Rectal smooth muscle tissue (tissue), 1 donor: ENCODE results near the gene DAB2.

Experiments
- H3K27ac ChIP-seq: one replicate; pipeline ENCODE4 v1.7.0; 2013; ENCODE audit warnings: low read depth, low read length, inconsistent platforms
- H3K27me3 ChIP-seq: one replicate; pipeline ENCODE4 v1.7.0; 2013; ENCODE audit warnings: low read length; ENCODE audit not compliant: control insufficient read depth, insufficient read depth
- H3K36me3 ChIP-seq: one replicate; pipeline ENCODE4 v1.7.0; 2013; ENCODE audit warnings: low read length; ENCODE audit not compliant: control insufficient read depth, insufficient read depth
- H3K4me1 ChIP-seq: one replicate; pipeline ENCODE4 v1.7.0; 2013; ENCODE audit warnings: low read length; ENCODE audit not compliant: control insufficient read depth, insufficient read depth
- H3K4me3 ChIP-seq: one replicate; pipeline ENCODE4 v1.7.0; 2013; ENCODE audit warnings: low read length
- H3K9ac ChIP-seq: one replicate; pipeline ENCODE4 v1.7.0; 2013; ENCODE audit warnings: low read length

Gene DAB2

GRCh38 chr5:39387293-39387692, 37.5 kb downstream of the DAB2 start:
- peaks cover 3% of the 10 kb centered on the region for H3K36me3 ChIP-seq
- no peak overlapping the region for H3K27ac ChIP-seq
- H3K9ac ChIP-seq, result no peak overlapping the region
- no peaks in the 10 kb centered on the region for H3K27me3 ChIP-seq
- H3K4me3 ChIP-seq, result no peak overlapping the region
- no peaks in the 10 kb centered on the region for H3K4me1 ChIP-seq

- Histone ChIP-seq H3K27ac (no peak overlapping the region), H3K9ac (no peak overlapping the region), H3K36me3 (peaks cover 6% of the 10 kb centered on the region), H3K4me3 (no peak overlapping the region), H3K27me3 (no peaks in the 10 kb centered on the region), H3K4me1 (peaks cover 3% of the 10 kb centered on the region)
Observed at GRCh38 chr5:39384271-39384670, 40.5 kb downstream of the DAB2 start.

- Histone ChIP-seq H3K27me3 (no peaks in the 10 kb centered on the region), H3K36me3 (peaks cover 11% of the 10 kb centered on the region), H3K27ac (no peak overlapping the region), H3K4me1 (peaks cover 3% of the 10 kb centered on the region), H3K9ac (no peak overlapping the region), H3K4me3 (no peak overlapping the region)
Observed at GRCh38 chr5:39381376-39381775, 43.4 kb downstream of the DAB2 start.

GRCh38 chr5:39379693-39380092, 45.1 kb downstream of the DAB2 start:
- no peak overlapping the region for H3K9ac ChIP-seq
- H3K27me3 ChIP-seq, result no peaks in the 10 kb centered on the region
- H3K27ac ChIP-seq, result no peak overlapping the region
- H3K4me3 ChIP-seq, result no peak overlapping the region
- peaks cover 11% of the 10 kb centered on the region for H3K36me3 ChIP-seq
- H3K4me1 ChIP-seq, result peaks cover 3% of the 10 kb centered on the region

GRCh38 chr5:39377613-39378012, 47.2 kb downstream of the DAB2 start:
- Histone ChIP-seq H3K27ac (no peak overlapping the region), H3K4me3 (no peak overlapping the region), H3K9ac (no peak overlapping the region), H3K27me3 (no peaks in the 10 kb centered on the region), H3K36me3 (peaks cover 11% of the 10 kb centered on the region), H3K4me1 (peaks cover 3% of the 10 kb centered on the region)

GRCh38 chr5:39376293-39376714, 48.5 kb downstream of the DAB2 start:
- Histone ChIP-seq H3K9ac (no peak overlapping the region), H3K4me1 (peaks cover 3% of the 10 kb centered on the region), H3K27ac (no peak overlapping the region), H3K36me3 (peaks cover 7% of the 10 kb centered on the region), H3K27me3 (no peaks in the 10 kb centered on the region), H3K4me3 (no peak overlapping the region)

GRCh38 chr5:39373791-39374190, 51.0 kb downstream of the DAB2 start:
- no peak overlapping the region for H3K9ac ChIP-seq
- H3K27ac ChIP-seq, result no peak overlapping the region
- H3K36me3 ChIP-seq, result peaks cover 9% of the 10 kb centered on the region

GRCh38 chr5:39371367-39371635, 53.5 kb downstream of the DAB2 start:
- Histone ChIP-seq H3K27me3 (no peaks in the 10 kb centered on the region), H3K9ac (no peak overlapping the region), H3K4me1 (no peaks in the 10 kb centered on the region), H3K36me3 (peaks cover 3% of the 10 kb centered on the region), H3K27ac (no peak overlapping the region), H3K4me3 (no peak overlapping the region)

More at GRCh38 chr5:39373791-39374190, 51.0 kb downstream of the DAB2 start:
- Histone ChIP-seq H3K27me3 (no peaks in the 10 kb centered on the region), H3K4me3 (no peak overlapping the region), H3K4me1 (no peaks in the 10 kb centered on the region)

GRCh38 chr5:39370555-39371366, 54.0 kb downstream of the DAB2 start:
- Histone ChIP-seq H3K36me3 (peaks cover 3% of the 10 kb centered on the region), H3K27ac (no peak overlapping the region), H3K4me3 (no peak overlapping the region), H3K4me1 (no peaks in the 10 kb centered on the region), H3K9ac (no peak overlapping the region), H3K27me3 (no peaks in the 10 kb centered on the region)

GRCh38 chr5:39369123-39369815, 55.5 kb downstream of the DAB2 start:
- H3K27ac ChIP-seq, result no peak overlapping the region
- no peak overlapping the region for H3K4me3 ChIP-seq
- H3K4me1 ChIP-seq, result no peaks in the 10 kb centered on the region
- H3K9ac ChIP-seq, result no peak overlapping the region
- H3K27me3 ChIP-seq, result no peaks in the 10 kb centered on the region
- peaks cover 3% of the 10 kb centered on the region for H3K36me3 ChIP-seq

GRCh38 chr5:39368116-39368515, 56.7 kb downstream of the DAB2 start:
- H3K4me3 ChIP-seq, result no peak overlapping the region
- H3K27me3 ChIP-seq, result no peaks in the 10 kb centered on the region
- peaks cover 3% of the 10 kb centered on the region for H3K36me3 ChIP-seq
- H3K9ac ChIP-seq, result no peak overlapping the region
- H3K4me1 ChIP-seq, result no peaks in the 10 kb centered on the region
- no peak overlapping the region for H3K27ac ChIP-seq

- H3K27ac ChIP-seq, result no peak overlapping the region
- no peaks in the 10 kb centered on the region for H3K27me3 ChIP-seq
- H3K4me3 ChIP-seq, result no peak overlapping the region
- H3K36me3 ChIP-seq, result peaks cover 3% of the 10 kb centered on the region
- H3K4me1 ChIP-seq, result no peaks in the 10 kb centered on the region
- no peak overlapping the region for H3K9ac ChIP-seq
Observed at GRCh38 chr5:39367711-39368110, 57.1 kb downstream of the DAB2 start.

GRCh38 chr5:39364367-39364766, 60.4 kb downstream of the DAB2 start, which contains the start of gene C9:
Gene C9 (minus strand): TSS chr5:39364495. CDS start chr5:39364464, 31 bp downstream.
- Histone ChIP-seq H3K4me3 (no peak within 1 kb of the TSS), H3K27ac (no peak within 1 kb of the TSS), H3K36me3 (no peaks in the 10 kb centered on the region), H3K4me1 (no peaks in the 10 kb centered on the region), H3K27me3 (no peaks in the 10 kb centered on the region), H3K9ac (no peak within 1 kb of the TSS)
